ENCODE measurements around the gene INPP5F. TPM values are rescaled to one million over a fixed set of nuclear protein-coding genes. Genes with fewer than 3 reads are reported as not detected.
"Not testable (repeated sequence)": the region's sequence is repeated elsewhere in the genome, so short reads cannot be mapped to it uniquely, and the experiment has no call there.

Gene INPP5F
- total RNA-seq, 1 donor from 2014 or later, result 5.1 TPM

DNA sequence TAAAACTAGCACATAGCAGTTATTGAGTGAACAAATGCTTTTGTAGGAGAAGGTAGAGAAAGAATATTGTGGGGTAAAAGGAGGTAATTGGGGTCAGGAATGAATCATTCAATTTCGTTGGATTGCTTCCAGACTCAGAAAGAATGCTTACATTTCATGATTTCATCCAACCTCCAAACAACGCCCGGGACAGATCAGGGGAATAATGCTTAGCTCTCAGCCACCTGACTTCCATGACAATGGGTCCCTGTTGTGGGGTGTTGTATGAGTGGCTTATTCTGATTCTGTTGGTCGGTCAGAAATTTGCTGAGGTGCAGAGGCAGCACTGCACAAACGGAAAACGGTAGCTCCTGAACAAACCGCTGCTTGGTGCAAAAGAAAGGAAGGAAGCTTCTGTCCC lies 24.0 kb upstream of the INPP5F start:
- Histone ChIP-seq H3K27me3 (no peaks in the 10 kb centered on the region), H3K9me3 (no peaks in the 10 kb centered on the region), H3K4me1 (no peaks in the 10 kb centered on the region), H3K4me3 (no peak overlapping the region), H3K27ac (no peak overlapping the region), H3K36me3 (no peaks in the 10 kb centered on the region)
- intact Hi-C loops (cut with DNase I), result no loop called here
- DNase-seq (ENCODE audit: low spot score in 2 of 2), result no peak
- no peak for TF ChIP-seq CTCF (IDR thresholded peaks at IDR 0.05)

DNA sequence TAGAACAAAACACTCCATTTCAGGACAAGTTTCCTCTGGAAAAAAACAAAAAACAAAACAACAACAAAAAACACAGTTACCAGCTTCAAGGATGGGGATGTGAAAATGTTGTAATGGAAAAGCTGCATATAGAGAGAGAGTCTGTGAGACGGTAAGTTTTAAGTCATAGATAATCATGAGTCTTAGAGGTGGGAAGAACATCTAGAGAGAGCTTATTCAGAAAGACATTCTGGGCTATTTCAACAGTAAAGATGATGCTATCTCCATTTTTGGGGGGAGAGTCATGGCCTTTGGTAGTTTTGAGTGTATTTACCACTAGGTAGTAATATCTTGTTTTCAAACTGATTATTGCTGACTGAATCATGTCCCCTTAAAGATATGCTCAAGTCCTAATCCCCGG lies 23.3 kb upstream of the INPP5F start:
- H3K9me3 ChIP-seq, result no peaks in the 10 kb centered on the region
- intact Hi-C loops (cut with DNase I), result no loop called here
- DNase-seq (ENCODE audit: low spot score in 2 of 2), result no peak
- H3K36me3 ChIP-seq, result no peaks in the 10 kb centered on the region
- H3K27ac ChIP-seq, result no peak overlapping the region
- H3K27me3 ChIP-seq, result no peaks in the 10 kb centered on the region
- no peak overlapping the region for H3K4me3 ChIP-seq
- TF ChIP-seq CTCF (IDR thresholded peaks at IDR 0.05), result no peak
- no peaks in the 10 kb centered on the region for H3K4me1 ChIP-seq

DNA sequence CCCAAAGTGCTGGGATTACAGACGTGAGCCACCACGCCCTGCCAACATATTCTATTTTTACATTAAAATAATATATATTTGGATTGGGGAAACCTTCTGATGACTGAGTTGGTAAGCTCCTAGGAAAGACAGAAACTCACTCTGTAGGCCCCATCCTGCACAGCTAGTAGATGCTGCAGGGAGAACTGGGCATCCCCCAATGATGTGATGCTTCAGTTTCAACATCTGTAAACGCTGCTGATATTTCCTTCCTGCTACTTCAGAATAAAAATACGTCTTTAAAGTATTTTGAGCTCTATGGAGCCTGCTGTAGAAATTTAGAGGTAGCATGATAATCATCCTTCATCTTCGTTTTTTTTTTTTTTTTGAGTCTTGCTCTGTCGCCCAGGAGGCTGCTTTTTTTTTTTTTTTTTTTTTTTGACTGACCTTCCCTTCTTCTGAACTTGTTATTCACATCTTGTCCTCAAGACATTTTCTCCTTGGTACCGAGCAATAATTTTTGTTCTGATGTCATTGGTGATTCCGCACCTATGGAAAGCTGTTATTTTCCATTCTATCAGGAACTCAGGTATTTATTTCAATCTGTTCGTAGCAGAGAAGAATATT lies 21.8 kb upstream of the INPP5F start:
- no peak for TF ChIP-seq CTCF (IDR thresholded peaks at IDR 0.05)
- Histone ChIP-seq H3K9me3 (no peaks in the 10 kb centered on the region), H3K27ac (no peak overlapping the region), H3K4me1 (no peaks in the 10 kb centered on the region), H3K36me3 (no peaks in the 10 kb centered on the region), H3K4me3 (no peak overlapping the region), H3K27me3 (no peaks in the 10 kb centered on the region)
- DNase-seq (ENCODE audit: low spot score in 2 of 2), result no peak
- intact Hi-C loops (cut with DNase I), result no loop called here

DNA sequence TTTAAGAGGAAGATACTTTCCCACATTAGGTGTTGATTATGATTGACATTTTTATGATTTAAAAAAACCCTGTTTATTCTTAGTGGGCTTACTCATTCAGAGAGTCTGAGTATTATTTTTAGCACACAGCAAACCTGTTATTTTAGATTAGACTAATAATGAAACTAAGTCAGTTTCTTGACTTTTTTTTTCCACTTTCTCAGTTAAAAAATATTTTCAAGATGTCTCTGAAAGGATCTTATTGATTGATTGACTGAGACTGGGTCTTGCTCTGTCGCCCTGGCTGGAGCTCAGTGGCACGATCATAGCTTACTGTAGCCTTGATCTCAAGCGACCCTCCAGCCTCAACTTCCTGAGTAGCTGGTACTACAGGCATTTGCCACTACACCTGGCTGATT lies 20.4 kb upstream of the INPP5F start:
- Histone ChIP-seq H3K27me3 (no peaks in the 10 kb centered on the region), H3K4me3 (no peak overlapping the region), H3K36me3 (no peaks in the 10 kb centered on the region), H3K4me1 (no peaks in the 10 kb centered on the region), H3K9me3 (no peaks in the 10 kb centered on the region), H3K27ac (peak overlapping the region in 1 of 2 donors; percentile 20)
- intact Hi-C loops (cut with DNase I), result no loop called here
- no peak for DNase-seq (ENCODE audit: low spot score in 2 of 2)
- TF ChIP-seq CTCF (IDR thresholded peaks at IDR 0.05), result no peak

- no peak for DNase-seq (ENCODE audit: low spot score in 2 of 2)
- no peaks in the 10 kb centered on the region for H3K9me3 ChIP-seq
- no peak overlapping the region for H3K4me3 ChIP-seq
- intact Hi-C loops (cut with DNase I), result no loop called here
- no peaks in the 10 kb centered on the region for H3K36me3 ChIP-seq
- H3K27me3 ChIP-seq, result no peaks in the 10 kb centered on the region
- H3K4me1 ChIP-seq, result no peaks in the 10 kb centered on the region
- no peak for TF ChIP-seq CTCF (IDR thresholded peaks at IDR 0.05)
- no peak overlapping the region for H3K27ac ChIP-seq
These were observed 19.1 kb upstream of the INPP5F start for GRCh38 chr10:119706521-119707278.

DNA sequence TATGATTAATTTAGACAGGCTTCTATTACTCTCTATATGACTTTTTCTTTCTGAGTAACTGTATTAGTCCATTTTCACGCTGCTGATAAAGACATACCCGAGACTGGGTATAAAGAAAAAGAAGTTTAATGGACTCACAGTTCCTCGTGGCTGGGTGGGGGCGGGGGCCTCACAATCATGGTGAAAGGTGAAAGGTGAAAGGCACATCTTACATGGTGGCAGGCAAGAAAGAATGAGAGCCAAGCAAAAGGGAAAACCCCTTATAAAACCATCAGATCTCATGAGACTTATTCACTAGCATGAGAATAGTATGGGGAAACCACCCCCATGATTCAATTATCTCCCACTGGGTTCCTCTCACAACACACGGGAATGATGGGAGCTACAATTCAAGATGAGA lies 18.5 kb upstream of the INPP5F start:
- H3K4me1 ChIP-seq; DNase-seq (ENCODE audit: low spot score in 2 of 2); intact Hi-C loops (cut with DNase I); H3K9me3 ChIP-seq; H3K27me3 ChIP-seq; H3K27ac ChIP-seq; H3K36me3 ChIP-seq; H3K4me3 ChIP-seq: not testable (repeated sequence)

DNA sequence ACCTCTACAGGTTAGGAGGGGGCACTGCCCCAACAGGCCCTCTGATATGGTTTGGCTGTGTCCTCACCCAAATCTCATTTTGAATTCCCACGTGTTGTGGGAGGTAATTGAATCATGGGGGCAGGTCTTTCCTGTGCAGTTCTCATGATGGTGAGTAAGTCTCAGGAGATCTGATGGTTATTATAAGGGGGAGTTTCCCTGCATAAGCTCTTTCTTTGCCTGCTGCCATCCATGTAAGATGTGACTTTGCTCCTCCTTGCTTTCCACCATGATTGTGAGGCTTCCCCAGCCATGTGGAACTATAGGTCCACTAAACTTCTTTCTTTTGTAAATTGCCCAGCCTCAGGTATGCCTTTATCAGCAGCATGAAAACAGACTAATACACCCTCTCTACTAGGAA lies 14.9 kb upstream of the INPP5F start:
- intact Hi-C loops (cut with DNase I); H3K27me3 ChIP-seq; DNase-seq (ENCODE audit: low spot score in 2 of 2): not testable (repeated sequence)

More for the DNA sequence above, 14.9 kb upstream of the INPP5F start:
- H3K4me3 ChIP-seq, H3K27ac ChIP-seq, H3K9me3 ChIP-seq, H3K4me1 ChIP-seq, H3K36me3 ChIP-seq: not testable (repeated sequence)

Data from ascending aorta (tissue), 2 donors.